Mucosa of descending colon (tissue), 3 donors: ENCODE data around the gene KDM4D. TPM values are rescaled to one million over a fixed set of nuclear protein-coding genes. Genes with fewer than 3 reads are reported as not detected.

Experiments
- ATAC-seq: fragments of 200-7000 bp; cut with Tn5 transposase; one replicate; pipeline ENCODE4 v1.9.1; 2020; ENCODE audit warnings: mild to moderate bottlenecking, moderate library complexity
- DNase-seq, 3 donors: peaks; one replicate each; pipeline ENCODE4 v3.0.0-alpha.2; 2020
- H3K36me3 ChIP-seq: fragments of 200-600 bp; one replicate; pipeline ENCODE4 v1.8.0; 2021; ENCODE audit warnings: low read depth, mild to moderate bottlenecking
- H3K4me1 ChIP-seq: fragments of 200-600 bp; one replicate; pipeline ENCODE4 v1.8.0; 2021; ENCODE audit warnings: low read depth, mild to moderate bottlenecking
- H3K4me3 ChIP-seq: fragments of 200-600 bp; one replicate; pipeline ENCODE4 v1.8.0; 2021; ENCODE audit warnings: mild to moderate bottlenecking
- H3K9me3 ChIP-seq: fragments of 200-600 bp; one replicate; pipeline ENCODE4 v1.8.0; 2021; ENCODE audit warnings: mild to moderate bottlenecking
- intact Hi-C, 2 donors: fragments of 100-400 bp; cut with DNase I in 1 of 2; cut with micrococcal nuclease in 1 of 2; formaldehyde crosslinking; loops; one replicate each; pipeline versions ENCODE4 v1.11.0 to v1.11.1; 2022; cut with DNase I, micrococcal nuclease
- total RNA-seq, 3 donors: library from RNA; stranded (reverse); fragmentation: NEBNext Ultra II Directional in 2 of 3; extraction: Animal tissue kit (Norgen Biotek cat#: 25700) in 2 of 3; gene quantifications; one replicate each; pipeline versions ENCODE4 v1.2.1 to v1.2.4, GENCODE V29; 2021 to 2023
- TF ChIP-seq, protein P1 (sequence below): fragments of 200-600 bp; IDR thresholded peaks from one replicate; pipeline ENCODE4 v1.8.0; 2022; ENCODE audit warnings: antibody characterized with exemption, mild to moderate bottlenecking
- donor health status: DM: no; HTN: no; CAD: no; lungs with moderate emphysema.
- donor health status: DM: no; HTN: no; CAD: no.
- donor health status: DM: no; HTN: yes; CAD: no.

KDM4D gene
- total RNA-seq, 3 donors from 2014 or later, result 0.17 to 0.46 (median 0.32) TPM

DNA sequence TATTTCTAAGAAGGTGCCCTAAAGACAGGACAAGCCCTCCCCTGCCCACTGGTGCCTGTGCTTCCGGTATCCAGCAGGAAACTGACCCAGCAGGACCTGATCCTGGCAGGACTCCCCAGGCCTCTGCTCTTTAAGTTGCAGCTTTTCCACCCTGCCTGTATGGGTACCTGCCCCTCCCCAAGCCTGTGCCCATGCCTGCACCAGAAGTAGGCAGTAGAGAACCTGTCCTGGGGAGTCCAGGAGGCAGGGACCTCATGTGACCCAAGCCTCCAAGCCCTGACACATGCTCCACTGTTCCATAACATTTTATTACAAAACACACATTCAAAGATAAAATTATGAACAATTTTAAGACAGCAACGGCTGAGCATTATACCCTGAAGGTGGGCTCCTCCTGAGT is 14.3 kb upstream of the KDM4D start:
- ATAC-seq, result no peak
- DNase-seq, result no peak
- H3K36me3 ChIP-seq, result peaks cover 7% of the 10 kb centered on the region
- H3K4me1 ChIP-seq, result no peaks in the 10 kb centered on the region
- TF ChIP-seq, protein P1, sequence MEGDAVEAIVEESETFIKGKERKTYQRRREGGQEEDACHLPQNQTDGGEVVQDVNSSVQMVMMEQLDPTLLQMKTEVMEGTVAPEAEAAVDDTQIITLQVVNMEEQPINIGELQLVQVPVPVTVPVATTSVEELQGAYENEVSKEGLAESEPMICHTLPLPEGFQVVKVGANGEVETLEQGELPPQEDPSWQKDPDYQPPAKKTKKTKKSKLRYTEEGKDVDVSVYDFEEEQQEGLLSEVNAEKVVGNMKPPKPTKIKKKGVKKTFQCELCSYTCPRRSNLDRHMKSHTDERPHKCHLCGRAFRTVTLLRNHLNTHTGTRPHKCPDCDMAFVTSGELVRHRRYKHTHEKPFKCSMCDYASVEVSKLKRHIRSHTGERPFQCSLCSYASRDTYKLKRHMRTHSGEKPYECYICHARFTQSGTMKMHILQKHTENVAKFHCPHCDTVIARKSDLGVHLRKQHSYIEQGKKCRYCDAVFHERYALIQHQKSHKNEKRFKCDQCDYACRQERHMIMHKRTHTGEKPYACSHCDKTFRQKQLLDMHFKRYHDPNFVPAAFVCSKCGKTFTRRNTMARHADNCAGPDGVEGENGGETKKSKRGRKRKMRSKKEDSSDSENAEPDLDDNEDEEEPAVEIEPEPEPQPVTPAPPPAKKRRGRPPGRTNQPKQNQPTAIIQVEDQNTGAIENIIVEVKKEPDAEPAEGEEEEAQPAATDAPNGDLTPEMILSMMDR, result no peak
- intact Hi-C loops, result no loop called here
- H3K9me3 ChIP-seq, result no peaks in the 10 kb centered on the region
- no peak overlapping the region for H3K4me3 ChIP-seq

DNA sequence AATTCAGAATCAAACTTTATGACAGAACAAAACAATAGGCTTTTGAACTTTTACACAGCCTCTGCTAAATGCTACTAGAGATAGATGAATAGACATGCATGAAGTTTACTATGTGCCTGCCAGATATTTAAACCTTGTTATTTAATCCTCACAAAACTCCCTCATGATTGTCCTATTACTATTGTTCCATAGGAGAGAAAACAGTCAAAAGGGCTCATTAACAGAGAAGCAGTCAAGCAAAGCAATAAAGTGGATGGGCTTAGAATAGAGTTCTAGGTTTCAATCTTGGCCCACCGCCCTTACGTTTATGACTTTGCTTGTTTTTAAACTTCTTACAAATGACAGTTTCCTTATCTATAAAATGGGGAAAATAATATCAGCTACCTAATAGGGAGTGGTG is 13.0 kb upstream of the KDM4D start:
- H3K4me3 ChIP-seq, result no peak overlapping the region
- H3K36me3 ChIP-seq, result peaks cover 12% of the 10 kb centered on the region
- TF ChIP-seq, protein P1, result no peak
- DNase-seq (no peak), ATAC-seq (no peak)
- intact Hi-C loops, result no loop called here
- no peaks in the 10 kb centered on the region for H3K9me3 ChIP-seq
- H3K4me1 ChIP-seq, result no peaks in the 10 kb centered on the region

DNA sequence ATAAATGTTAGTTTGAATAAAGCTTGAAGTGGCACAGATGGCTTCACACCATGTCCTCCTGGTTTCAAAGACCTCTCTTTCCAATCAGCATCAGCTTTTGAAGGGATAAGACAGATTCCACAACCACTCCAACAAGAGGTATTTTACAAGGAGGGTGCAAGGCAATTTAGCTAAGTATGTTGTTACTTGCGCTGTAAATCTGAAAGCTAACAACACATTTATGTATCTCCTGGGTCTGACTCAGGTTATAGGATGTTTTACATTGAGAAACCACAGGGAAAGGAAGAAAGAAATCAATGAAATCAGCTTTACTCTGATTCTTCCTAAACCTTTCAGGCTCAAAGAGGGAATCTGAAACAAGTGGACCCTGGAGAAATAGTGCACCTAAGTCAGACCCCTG is 12.3 kb upstream of the KDM4D start:
- Histone ChIP-seq H3K4me1 (no peaks in the 10 kb centered on the region), H3K9me3 (no peaks in the 10 kb centered on the region), H3K4me3 (no peak overlapping the region), H3K36me3 (peaks cover 16% of the 10 kb centered on the region)
- TF ChIP-seq, protein P1, result no peak
- no peak for ATAC-seq
- no peak for DNase-seq
- intact Hi-C loops, result no loop called here

DNA sequence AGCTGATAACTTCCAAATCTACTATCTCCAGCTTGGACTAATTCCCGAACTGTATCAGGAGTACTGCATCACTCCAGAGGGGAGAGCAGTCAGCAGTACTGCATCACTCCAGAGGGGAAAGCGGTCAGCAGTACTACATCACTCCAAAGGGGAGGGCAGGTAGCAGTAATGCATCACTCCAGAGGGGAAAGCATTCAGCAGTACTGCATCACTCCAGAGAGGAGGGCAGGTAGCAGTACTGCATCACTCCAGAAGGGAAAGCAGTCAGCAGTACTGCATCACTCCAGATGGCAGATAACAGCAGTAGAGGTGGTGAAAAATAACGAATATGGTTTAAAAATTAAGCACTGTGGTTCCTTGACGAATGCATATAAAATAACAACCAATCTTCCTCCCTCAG is 8.6 kb upstream of the KDM4D start:
- H3K4me1 ChIP-seq, result no peaks in the 10 kb centered on the region
- TF ChIP-seq, protein P1, result no peak
- H3K9me3 ChIP-seq, result no peaks in the 10 kb centered on the region
- H3K36me3 ChIP-seq, result peaks cover 22% of the 10 kb centered on the region
- intact Hi-C loops, result no loop called here
- ATAC-seq (no peak), DNase-seq (no peak)
- no peak overlapping the region for H3K4me3 ChIP-seq

DNA sequence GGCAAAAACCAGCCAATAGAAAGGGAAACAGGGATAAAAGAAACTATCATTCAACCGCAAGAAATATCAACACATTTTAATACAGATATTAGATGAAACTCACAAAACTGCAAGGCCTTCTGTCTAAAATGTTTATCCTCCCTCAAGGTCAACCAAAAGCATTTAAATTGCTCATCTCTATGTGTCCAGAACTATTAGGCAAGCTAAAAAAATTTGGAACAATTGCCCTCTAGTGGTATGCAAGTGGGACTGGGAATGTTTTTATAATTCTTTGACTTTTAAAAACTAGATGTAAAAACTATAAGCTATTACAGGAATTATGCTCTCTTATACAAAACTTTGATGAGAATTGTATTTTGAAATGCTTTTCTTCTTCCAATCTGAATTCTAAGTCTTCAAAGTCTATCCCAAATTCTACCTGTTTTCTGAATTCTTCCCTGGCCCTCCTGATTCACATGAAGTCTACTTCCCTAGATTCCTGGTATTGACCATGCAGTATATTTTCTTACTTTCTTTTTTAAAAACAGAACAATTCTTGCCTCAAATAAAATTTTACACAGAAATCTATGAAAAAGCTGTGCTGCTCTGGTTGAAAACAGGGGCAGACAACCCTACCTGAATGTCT is 5.1 kb upstream of the KDM4D start:
- ATAC-seq, result no peak

More for the DNA sequence above, 5.1 kb upstream of the KDM4D start:
- H3K36me3 ChIP-seq, result peaks cover 22% of the 10 kb centered on the region
- H3K9me3 ChIP-seq, result no peaks in the 10 kb centered on the region
- DNase-seq, result no peak
- H3K4me3 ChIP-seq, result no peak overlapping the region
- TF ChIP-seq, protein P1, result no peak
- intact Hi-C loops, result no loop called here
- H3K4me1 ChIP-seq, result peaks cover 11% of the 10 kb centered on the region
